Pancreas (tissue), 10 donors: ENCODE results near the gene FOLR2. TPM values are rescaled to one million over a fixed set of nuclear protein-coding genes. Genes with fewer than 3 reads are reported as not detected.

Experiments
- ATAC-seq, 4 donors: fragments of 200-7000 bp; cut with Tn5 transposase; one replicate each; pipeline versions ENCODE4 v1.8.0 to v1.9.1; 2020; ENCODE audit warnings: mild to moderate bottlenecking in 4 of 4, moderate library complexity in 4 of 4
- DNase-seq, 6 donors: peaks; one replicate each; pipeline ENCODE4 v3.0.0-alpha.2; 2020
- FAIRE-seq: peaks from 2 replicates; lab custom pipeline; 2012; peaks lifted over from hg19 to GRCh38; lab: Jason Lieb, UNC
- H3K27ac ChIP-seq, 4 donors: fragments of 200-600 bp; sonication (generic); 1 replicate in 3 of 4; 2 replicates in 1 of 4; pipeline versions ENCODE4 v1.5.0 to v1.8.0; 2020
- H3K27me3 ChIP-seq, 4 donors: fragments of 200-600 bp; one replicate each; pipeline ENCODE4 v1.8.0; 2021
- H3K36me3 ChIP-seq, 3 donors: fragments of 200-600 bp; sonication (generic) in 1 of 3; one replicate each; pipeline versions ENCODE4 v1.5.0 to v1.8.0; 2020 to 2021
- H3K4me1 ChIP-seq, 3 donors: fragments of 200-600 bp; one replicate each; pipeline ENCODE4 v1.8.0; 2021
- H3K4me3 ChIP-seq, 4 donors: fragments of 200-600 bp; sonication (generic) in 2 of 4; one replicate each; pipeline versions ENCODE4 v1.5.0 to v1.8.0; 2020 to 2021
- H3K9me3 ChIP-seq, 4 donors: fragments of 200-600 bp; one replicate each; pipeline ENCODE4 v1.8.0; 2021
- WGBS, 2 donors: extraction: QIAGEN DNeasy Blood & Tissue Kit; methylation state at CpG; one replicate each; pipeline ENCODE4 v1.1.7; 2013; 5-methylcytosine and 5-hydroxymethylcytosine counted together
- intact Hi-C, 3 donors: fragments of 100-400 bp; cut with DNase I; formaldehyde crosslinking; loops; one replicate each; pipeline versions ENCODE4 v1.11.1 to v1.14.2; 2022
- polyA plus RNA-seq, 2 donors: library from polyadenylated mRNA; stranded (reverse); fragments of 200-250 nt; gene quantifications; one replicate each; pipeline ENCODE4 v1.2.3, GENCODE V29; 2013
- total RNA-seq, 6 donors: library from RNA; stranded (reverse); fragmentation: NEBNext Ultra II Directional in 4 of 6; extraction: Animal tissue kit (Norgen Biotek cat#: 25700) in 4 of 6; gene quantifications; one replicate each; pipeline versions ENCODE4 v1.2.1 to v1.2.4, GENCODE V29; 2021 to 2023
- TF ChIP-seq, protein P1 (sequence below), 4 donors: fragments of 200-600 bp; sonication (generic) in 3 of 4; IDR thresholded peaks; one replicate each; pipeline versions ENCODE4 v1.5.0 to v1.8.0; 2021; ENCODE audit warnings: antibody characterized with exemption in 4 of 4
- donor health status: healthy with polysubstance abuse.
- donor health status: DM: no; HTN: no; CAD: no; lungs with moderate emphysema.
- donor health status: DM: no; HTN: no; CAD: no.
- donor health status: control.
- donor health status: control.
- donor health status: Bipolar disorder and iron deficiency.
- donor health status: DM: yes; HTN: yes; CAD: no.
- donor health status: DM: no; HTN: no; CAD: no.
- donor health status: DM: no; HTN: no; CAD: no.
- donor health status: DM: yes; HTN: yes; CAD: no.

The FOLR2 gene
- total and polyA plus RNA-seq, 8 donors, result 0.51 to 9.2 (median 1.9) TPM

DNA sequence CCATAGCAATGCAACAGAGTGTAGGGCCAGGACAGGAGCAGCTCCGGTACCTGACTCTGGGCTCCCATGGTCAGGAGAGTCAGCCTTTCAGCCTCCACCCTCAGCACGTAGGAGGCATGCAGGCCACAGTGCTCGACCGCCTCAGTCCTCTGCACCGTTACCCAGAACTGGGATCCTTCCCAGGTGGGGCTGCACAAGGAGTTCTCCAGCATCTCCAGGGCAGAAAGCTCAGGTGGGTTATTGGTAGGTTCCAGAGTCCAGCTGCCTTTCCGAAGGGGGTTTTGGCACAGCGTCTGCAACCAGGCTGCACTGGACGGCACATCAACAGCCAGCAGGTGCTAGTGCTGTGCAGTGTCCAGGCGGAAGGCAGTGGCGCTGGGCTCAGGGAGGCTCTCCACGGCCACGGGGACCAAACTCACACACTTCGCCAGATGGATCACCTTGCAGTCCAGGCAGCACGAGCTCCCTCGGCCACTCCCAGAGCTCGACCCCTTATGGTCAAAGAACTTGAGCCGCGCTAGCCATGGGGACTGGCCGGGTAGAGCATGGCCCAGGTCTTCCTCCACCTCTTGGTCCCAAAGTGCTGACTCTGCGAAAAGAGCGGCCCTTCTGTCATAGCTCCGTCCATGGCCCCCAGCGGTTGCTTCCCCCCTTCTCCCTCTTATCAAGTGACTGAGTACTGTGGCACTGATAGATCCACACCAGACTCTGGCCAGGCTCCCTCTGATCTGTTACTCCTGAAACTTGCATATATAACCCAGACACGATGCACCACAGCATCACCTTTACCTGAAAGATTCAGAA lies 34.3 kb downstream of the FOLR2 start:
- ATAC-seq, result no peak
- Histone ChIP-seq H3K27ac (no peak overlapping the region), H3K4me3 (no peak overlapping the region), H3K36me3 (no peaks in the 10 kb centered on the region), H3K4me1 (no peaks in the 10 kb centered on the region), H3K9me3 (no peaks in the 10 kb centered on the region), H3K27me3 (no peaks in the 10 kb centered on the region)
- TF ChIP-seq, protein P1, sequence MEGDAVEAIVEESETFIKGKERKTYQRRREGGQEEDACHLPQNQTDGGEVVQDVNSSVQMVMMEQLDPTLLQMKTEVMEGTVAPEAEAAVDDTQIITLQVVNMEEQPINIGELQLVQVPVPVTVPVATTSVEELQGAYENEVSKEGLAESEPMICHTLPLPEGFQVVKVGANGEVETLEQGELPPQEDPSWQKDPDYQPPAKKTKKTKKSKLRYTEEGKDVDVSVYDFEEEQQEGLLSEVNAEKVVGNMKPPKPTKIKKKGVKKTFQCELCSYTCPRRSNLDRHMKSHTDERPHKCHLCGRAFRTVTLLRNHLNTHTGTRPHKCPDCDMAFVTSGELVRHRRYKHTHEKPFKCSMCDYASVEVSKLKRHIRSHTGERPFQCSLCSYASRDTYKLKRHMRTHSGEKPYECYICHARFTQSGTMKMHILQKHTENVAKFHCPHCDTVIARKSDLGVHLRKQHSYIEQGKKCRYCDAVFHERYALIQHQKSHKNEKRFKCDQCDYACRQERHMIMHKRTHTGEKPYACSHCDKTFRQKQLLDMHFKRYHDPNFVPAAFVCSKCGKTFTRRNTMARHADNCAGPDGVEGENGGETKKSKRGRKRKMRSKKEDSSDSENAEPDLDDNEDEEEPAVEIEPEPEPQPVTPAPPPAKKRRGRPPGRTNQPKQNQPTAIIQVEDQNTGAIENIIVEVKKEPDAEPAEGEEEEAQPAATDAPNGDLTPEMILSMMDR (IDR thresholded peaks at IDR 0.05), result no peak
- DNase-seq, result no peak
- WGBS, 2 donors, result 79 to 84% methylated on average over 24 of the region's 24 CpGs
- intact Hi-C loops, result no loop called here
- no peak for FAIRE-seq

DNA sequence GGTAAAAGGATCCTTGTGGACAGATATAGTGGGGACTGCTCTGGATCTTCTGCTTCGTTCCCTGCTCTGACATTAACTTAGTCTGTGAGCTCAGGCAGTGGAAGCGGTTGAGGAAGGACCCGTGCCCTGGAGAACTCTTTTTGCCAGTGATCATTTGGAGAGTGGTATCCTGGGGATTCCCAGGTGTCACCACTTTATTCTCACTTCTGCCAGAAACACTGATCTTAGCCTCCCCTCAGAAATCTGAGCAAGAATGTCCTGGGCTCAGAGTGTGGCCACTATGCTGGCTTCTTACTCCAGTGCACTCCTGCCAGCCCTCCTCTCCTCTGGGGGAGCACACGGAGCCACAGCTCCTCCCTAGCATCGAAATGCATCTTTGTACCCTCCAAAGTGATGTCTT lies 35.0 kb downstream of the FOLR2 start:
- intact Hi-C loops, result no loop called here
- H3K4me3 ChIP-seq, result no peak overlapping the region
- H3K9me3 ChIP-seq, result no peaks in the 10 kb centered on the region
- H3K27me3 ChIP-seq, result no peaks in the 10 kb centered on the region
- WGBS, 2 donors, result 61 to 67% methylated on average over 5 of the region's 5 CpGs
- TF ChIP-seq, protein P1 (IDR thresholded peaks at IDR 0.05), result no peak
- no peak for DNase-seq
- H3K4me1 ChIP-seq, result no peaks in the 10 kb centered on the region
- no peak for FAIRE-seq
- no peak for ATAC-seq
- no peak overlapping the region for H3K27ac ChIP-seq
- no peaks in the 10 kb centered on the region for H3K36me3 ChIP-seq

DNA sequence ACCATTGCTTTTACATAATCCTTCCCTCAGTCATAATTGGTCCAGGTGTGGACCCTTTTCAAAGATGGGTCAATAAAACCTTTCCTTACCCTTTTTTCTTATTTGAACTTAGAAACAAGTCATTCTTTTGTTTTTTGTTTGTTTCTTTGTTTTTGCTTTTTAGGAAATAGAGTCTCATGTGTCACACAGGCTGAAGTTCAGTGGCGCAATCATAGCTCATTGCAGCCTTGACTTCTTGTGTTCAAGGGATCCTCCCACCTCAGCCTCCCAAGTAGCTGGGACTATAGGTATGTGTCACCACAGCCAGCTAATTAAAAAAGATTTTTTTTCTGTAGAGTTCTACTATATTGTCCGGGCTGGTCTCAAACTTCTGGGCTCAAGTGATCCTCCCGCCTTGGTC lies 36.8 kb downstream of the FOLR2 start:
- Histone ChIP-seq H3K4me3 (no peak overlapping the region), H3K36me3 (no peaks in the 10 kb centered on the region), H3K4me1 (no peaks in the 10 kb centered on the region), H3K27me3 (no peaks in the 10 kb centered on the region), H3K27ac (no peak overlapping the region), H3K9me3 (no peaks in the 10 kb centered on the region)
- no peak for FAIRE-seq
- intact Hi-C loops, result no loop called here
- no peak for DNase-seq
- no peak for ATAC-seq
- TF ChIP-seq, protein P1 (IDR thresholded peaks at IDR 0.05), result no peak
- 83 to 94% methylated on average over 3 of the region's 3 CpGs for WGBS, 2 donors

DNA sequence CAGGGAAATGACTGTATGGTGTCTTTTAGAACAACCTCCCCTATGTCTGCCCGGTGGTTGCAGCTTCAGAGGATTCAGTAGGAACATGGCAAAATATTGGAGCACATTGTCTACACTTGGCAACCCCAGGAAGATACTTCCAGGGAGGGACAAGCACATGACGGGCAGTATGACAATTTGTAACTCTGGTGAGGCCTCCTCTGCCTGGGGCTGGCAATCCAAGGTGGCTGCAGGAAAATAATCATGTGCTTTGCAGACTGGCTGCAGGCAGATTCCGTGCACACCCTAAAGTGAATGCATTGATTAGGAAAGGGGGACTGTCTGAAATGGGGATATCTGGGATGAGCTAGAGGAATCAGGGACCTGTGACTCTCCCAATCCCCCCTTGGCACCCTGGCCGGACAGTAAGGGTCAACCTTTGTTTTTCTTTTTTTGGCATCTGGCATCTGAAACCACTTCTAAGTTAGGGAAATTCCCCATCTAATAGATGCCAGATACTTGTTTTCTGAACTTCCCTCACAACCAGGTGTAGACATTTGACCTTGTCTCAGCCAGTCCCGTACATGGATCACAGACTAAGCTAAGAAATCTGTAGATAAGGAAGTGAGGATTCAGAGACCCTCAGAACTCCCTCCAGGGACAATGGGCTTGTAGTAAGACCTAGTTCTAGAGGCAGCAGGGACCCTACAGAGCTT lies 37.9 kb downstream of the FOLR2 start:
- DNase-seq (no peak), ATAC-seq (no peak), FAIRE-seq (no peak)
- Histone ChIP-seq H3K36me3 (no peaks in the 10 kb centered on the region), H3K4me1 (no peaks in the 10 kb centered on the region), H3K9me3 (no peaks in the 10 kb centered on the region), H3K27me3 (no peaks in the 10 kb centered on the region), H3K4me3 (no peak overlapping the region), H3K27ac (no peak overlapping the region)
- 66 to 77% methylated on average over 5 of the region's 5 CpGs for WGBS, 2 donors
- TF ChIP-seq, protein P1 (IDR thresholded peaks at IDR 0.05), result no peak
- intact Hi-C loops, result no loop called here

DNA sequence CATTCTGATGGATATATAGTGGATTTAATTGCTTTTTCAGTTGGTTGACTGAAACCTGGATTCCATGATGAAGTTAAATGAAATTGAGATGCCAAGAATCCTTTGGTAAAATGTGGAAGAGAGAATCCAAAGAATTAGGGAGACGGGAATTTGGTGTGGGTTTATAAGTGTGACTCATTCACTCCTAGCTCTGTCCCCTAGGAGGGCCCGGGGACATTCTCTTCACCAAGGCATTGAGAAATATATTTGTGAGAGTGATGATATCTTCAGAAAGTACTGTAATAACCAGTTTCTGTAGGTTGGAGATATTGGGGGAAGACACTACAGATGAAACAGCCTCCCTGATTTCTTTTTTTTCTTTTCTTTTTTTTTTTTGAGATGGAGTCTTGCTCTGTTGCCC lies 41.0 kb downstream of the FOLR2 start:
- no peak overlapping the region for H3K27ac ChIP-seq
- ATAC-seq (no peak), FAIRE-seq (no peak), DNase-seq (no peak)
- TF ChIP-seq, protein P1 (IDR thresholded peaks at IDR 0.05), result no peak
- H3K4me1 ChIP-seq, result no peaks in the 10 kb centered on the region
- no peaks in the 10 kb centered on the region for H3K36me3 ChIP-seq
- no peak overlapping the region for H3K4me3 ChIP-seq
- H3K27me3 ChIP-seq, result no peaks in the 10 kb centered on the region
- no peaks in the 10 kb centered on the region for H3K9me3 ChIP-seq
- WGBS, 2 donors, result 89 to 92% methylated on average over 2 of the region's 2 CpGs
- intact Hi-C loops, result no loop called here
